HG03103 (cell line): ENCODE measurements around the gene TSHR.
A peak's percentile ranks its signal among the peaks of the same experiment; 100 is the strongest.
"Not testable (repeated sequence)": the region's sequence is repeated elsewhere in the genome, so short reads cannot be mapped to it uniquely, and the experiment has no call there.

Experiments used
- ATAC-seq: cut with Tn5 transposase; IDR thresholded peaks from one replicate; pipeline ENCODE4 v1.9.1; 2021; ENCODE audit warnings: low read depth; ENCODE audit not compliant: unreplicated experiment

The TSHR gene

DNA sequence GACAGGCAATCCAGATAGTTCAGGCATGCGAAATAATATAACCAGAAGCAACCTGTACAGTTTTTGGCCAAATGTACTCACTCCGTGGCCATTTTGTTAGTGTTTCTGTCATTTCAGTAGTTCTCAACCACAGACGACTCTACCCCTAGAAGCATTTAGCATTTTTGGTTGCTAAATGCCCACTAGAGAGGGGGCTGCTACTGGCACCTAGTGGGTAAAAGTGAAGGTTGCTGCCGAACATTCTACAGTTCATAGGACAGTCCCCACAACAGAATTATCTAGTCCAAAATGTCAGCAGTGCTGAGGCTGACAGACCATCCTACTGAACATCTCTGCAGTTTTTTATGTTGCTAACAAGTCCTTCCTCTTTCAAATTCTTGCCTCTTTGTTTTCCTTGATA is 107.4 kb downstream of the TSHR start:
- peak; percentile 79 for ATAC-seq

DNA sequence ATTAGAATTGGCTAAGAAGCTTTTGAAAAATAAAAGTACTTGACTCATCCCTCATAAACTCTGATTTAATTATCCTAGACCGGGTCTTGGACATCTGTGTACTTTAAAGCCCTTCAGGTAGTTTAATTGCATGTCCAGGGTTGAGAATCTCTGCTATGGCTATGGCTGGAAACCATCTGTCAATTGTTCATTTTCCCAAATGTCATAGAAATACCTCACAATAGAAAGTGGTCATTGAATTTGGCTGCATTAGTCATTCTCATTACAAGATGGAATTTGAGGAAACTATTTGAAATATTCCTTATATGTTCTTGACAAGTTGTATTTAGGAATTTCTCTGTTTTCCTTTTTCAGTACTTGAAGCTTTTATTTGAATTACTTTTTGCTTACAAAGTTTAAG is 111.3 kb downstream of the TSHR start:
- no peak for ATAC-seq

DNA sequence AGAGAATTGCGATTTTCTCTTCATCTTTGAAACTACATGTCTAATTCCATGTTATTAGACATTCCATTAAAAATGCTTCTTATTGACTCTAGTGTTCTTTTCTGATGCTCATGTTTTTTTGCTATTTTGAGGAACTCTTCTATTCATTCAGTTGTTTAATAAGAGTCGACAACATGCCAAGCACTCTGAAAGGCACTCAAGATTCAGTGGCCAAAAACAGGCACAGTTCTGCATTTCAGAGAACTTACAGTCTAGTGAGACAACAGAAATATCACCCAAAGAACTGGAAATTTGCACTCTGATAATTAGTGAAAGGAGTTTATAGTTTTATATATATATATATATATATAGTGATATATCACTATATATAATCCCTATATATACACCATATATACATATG is 111.7 kb downstream of the TSHR start:
- no peak for ATAC-seq

DNA sequence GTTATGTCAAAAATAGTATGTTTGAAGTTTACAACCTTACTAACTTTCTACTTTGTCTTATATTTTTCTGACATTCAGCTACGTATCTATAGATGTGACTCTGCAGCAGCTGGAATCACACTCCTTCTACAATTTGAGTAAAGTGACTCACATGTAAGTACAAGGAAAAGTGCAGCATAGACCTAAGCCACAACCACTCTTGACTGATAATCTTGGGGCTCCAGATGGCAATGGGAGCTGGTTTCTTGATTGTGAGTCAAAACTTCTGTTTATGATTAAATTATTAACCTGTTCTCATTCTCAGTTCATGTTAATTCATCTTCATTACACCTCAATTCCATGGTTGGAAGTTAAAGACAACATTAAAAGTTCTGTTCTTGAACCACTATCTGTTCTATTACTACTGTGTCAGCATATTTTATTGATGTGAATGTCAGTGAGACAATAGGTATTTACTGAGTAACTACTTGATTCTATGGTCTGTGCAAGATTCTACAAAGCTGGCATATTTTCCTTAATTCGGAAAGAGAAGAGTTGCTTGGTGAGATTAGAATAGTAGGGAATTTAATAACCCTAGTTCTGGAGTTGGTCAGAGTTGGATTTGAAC is 112.9 kb downstream of the TSHR start:
- no peak for ATAC-seq

DNA sequence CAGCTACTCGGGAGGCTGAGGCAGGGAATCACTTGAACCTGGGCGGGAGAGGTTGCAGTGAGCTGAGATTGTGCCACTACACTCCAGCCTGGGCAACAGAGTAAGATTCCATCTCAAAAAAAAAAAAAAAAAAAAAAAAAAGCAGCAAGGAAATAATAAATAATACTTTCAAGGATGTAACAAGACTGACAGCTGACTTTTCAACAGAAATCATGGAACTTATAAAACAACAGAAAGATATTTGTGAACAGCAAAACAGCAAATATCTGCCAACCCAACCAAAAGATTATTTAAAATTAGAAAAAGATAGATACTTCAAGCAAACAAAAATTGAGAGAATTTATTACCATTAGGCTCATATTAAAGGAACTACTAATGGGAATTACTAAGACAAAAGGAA is 115.1 kb downstream of the TSHR start:
- no peak for ATAC-seq

DNA sequence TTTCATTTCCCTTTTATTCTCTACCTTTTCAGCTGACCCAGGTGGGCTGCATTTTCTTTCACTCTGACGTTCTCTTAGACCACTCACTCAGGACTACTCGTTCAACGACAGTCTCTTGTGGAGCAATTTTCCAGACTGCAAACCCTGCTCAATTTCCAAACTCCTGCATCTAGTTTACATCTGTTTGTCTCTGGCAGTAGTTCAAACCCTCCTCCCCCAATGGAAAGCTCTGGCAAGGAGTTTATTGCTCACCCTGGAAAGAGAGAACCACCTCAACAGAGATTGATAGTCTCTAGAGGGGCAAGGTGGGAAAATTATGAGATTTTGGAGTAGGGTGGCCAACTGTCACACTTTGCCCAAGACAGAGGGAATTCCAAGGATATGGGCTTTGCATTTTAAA is 130.2 kb downstream of the TSHR start:
- ATAC-seq: no peak

DNA sequence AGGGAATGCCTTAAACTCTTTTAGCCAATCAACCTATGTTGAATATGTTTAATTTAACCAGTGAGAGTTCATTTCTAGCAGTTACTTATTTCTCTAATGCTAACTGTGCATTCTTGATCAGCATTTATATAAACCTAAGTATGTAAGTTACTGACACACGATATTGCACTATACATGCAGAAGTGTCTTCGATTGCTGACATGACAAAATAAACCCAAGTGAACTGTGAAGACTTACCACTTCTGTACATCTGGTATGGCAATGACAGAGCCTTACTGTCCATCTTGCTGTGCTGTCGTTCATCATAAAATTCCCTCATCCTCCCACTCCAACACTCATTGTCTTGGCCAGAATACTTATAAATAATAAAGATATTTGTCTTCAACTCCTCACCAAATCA is 131.8 kb downstream of the TSHR start:
- no peak for ATAC-seq

DNA sequence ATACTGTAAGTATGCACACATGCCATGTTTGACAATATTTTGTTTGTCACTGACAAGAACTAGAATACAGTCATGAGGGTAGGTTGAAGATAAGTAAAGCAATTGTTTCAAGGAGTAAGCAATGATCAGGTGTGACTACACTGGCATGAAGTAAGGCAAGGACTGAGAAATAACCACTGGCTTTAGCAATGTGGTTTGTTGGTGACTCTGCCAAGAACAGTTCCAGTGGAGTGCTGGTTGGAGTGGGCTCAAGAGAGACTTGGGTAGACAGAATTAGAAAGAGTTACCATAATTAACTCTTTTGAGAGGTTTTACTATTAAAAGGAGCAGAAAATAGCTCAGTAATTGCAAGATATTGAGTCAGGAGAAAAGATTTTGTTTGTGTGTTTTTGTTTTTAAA is 135.7 kb downstream of the TSHR start:
- no peak for ATAC-seq

DNA sequence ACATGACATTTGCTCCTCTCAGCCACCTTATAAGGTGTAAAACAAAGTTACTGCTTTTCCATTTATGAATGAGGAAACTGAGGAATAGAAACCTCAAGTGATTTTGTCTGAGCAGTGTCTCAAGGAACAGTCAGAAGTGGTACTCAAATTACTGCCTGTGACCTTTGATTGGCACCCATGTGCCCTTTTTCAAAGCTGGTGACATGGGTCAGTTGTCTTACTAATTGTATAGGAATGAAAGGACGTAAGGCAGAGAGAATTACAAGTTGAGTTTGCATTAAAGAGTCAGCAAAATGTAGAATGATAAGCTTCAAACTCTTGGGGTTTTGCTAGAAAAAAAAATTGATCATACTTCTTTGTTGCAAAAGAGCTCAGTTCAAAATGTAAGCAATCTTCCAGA is 136.2 kb downstream of the TSHR start:
- ATAC-seq: no peak

DNA sequence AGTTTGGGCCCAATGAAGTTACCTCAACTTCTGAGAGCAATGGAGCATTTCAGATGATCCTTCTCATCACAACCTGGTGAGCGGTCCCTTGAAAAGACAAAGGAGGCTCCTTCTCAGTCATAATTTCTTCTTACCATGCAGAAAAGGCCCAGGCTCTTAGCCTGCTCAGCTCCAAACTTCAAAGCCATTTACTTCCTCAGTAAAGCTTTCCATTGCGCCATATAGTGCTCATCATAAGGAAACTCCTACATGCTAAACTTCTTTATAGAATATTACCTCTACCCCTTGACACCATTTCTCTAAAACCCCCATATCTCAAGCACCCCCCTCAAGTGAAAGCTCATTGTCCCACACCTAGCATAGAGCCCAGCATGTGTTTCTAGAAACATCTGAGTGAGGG is 138.2 kb downstream of the TSHR start:
- no peak for ATAC-seq

DNA sequence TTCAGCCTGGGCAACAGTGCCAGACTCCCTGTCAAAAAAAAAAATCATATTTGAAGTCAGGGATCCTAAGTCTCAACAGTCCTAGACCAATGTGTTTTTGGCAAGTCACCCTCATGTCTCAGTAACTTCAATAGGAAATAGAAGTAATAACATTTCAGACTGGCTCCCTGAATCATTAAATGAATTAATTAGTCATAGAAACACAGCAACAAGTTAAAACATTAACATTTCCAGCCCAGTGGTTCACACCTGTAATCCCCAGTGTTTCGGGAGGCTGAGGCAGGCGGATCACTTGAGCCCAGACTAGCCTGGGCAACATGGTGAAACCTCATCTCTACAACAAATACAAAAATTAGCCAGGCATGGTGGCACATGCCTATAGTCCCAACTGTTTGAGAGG is 140.1 kb downstream of the TSHR start:
- ATAC-seq: no peak

DNA sequence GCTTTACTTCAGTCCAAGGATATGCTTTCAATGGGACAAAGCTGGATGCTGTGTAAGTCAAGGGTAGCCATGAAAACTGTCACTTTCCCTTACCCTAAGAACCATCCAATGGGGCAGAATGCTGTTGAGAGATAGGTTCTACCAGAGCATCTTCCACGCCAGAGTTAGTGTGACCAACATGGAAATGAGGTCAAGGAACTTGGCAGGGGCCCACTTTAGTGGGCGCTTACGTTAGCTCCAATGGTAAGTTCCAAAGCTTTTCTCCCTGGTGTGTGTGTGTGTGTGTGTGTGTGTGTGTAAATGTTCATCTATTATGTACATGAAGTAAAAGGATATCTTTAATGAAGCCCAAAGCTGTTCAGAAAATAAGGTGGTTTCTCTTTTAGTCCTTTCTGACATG is 141.2 kb downstream of the TSHR start:
- ATAC-seq: no peak

DNA sequence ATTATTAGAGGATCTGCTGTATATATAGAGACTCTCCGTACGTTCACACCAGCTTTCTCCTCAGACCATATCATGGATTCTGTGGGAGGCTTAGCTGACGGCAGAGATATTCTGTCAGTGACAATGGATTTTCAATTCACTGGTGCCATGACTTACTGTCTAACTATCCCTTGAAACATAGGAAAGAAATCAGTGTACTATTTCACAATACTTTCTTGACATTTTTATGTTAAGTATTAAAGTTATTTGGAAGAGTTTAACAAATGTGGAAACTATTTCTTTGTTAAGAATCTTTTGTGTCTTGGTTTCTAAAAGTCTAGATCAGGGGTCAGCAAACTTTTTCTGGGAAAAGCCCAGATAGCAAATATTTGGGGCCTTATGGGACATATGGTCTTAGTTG is 146.8 kb downstream of the TSHR start:
- ATAC-seq: no peak

DNA sequence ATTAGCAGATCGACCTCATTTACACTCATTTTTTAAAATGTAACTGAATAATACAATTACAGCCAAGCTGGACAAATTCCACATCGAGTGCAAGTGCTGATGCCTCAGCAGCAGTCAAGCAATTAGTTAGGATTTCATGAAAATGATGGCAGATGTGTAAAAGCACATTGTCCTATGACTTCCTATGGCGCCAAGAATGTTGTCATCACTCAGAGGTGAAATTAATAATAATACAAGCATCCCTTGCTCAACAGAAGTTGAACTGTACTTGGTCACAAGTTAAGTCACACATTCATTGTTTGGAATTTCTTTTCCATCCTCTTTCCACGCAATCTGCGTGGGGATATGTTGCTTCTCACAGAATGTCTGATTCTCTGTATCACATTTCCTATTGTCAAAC is 148.0 kb downstream of the TSHR start:
- no peak for ATAC-seq

DNA sequence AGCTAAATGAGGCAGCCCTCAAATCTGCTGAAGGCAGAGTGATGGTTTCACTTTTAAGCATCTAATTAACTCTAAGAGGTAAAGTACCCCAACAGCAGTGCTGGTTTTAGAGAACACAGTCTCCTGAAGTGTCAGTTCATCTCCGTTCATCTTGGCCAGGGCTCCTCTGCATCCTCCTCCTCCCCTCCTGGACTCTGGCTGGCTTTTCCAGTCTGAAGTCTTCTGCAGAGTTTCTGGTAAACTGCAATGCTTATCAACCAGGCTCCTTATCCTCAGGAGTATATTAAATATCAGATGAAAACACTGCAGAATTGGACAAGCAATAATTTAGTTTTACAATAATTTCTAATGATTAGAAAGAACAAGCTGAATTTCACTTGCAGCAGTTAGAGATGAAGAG is 150.0 kb downstream of the TSHR start:
- no peak for ATAC-seq

DNA sequence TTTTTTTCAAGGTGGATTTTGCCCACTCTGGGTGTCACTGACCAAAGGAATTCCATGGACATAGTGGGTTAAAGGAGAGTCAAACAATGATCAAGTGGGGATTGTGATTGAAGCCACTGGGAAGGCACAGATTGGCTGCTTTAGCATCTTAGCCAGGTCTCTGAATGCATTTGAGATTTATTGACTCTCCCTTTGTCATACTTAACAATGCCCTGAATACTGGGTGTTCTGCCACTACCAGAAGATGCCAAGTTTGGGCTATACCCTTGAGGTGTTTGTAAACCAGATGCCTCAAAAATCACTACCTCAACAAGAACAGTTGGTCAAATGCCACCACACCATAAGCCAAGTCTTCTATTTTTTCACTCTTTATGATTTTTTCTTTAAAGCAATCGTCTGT is 150.5 kb downstream of the TSHR start:
- ATAC-seq: no peak

DNA sequence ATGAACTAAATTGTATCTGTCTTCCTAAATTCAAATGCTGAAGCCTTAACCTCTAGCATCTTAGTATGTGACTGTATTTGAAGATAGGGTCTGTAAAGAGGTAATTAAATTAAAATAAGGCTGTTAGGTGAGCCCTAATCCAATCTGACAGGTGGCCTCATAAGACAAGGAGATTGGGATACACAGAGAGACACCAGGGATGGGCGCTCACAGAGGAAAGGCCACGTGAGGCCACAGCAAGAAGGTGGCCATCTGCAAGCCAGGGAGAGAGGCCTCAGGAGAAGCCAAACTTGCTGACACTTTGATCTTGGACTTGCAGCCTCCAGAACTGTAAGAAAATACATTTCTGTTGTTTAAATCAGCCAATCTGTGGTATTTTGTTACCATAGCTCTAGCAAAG is 154.8 kb downstream of the TSHR start:
- no peak for ATAC-seq

DNA sequence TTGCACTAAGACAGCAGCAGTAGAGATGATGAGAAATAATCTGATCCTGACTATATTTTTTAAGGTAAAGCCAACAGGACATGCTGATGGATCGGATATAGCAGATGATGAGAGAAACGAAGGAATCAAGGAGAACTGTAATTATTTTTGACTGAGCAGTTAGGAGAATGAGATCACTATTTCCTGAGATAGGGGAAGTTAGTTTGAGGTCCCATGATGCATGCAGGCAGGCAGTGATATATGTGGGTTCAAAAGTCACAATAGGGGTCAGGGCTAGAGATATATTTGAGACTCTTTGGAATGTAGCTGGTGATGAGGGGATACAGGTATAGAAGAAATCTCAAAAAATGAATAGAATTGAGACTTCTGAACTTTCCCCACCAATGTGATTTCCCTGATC is 157.8 kb downstream of the TSHR start:
- ATAC-seq: no peak

DNA sequence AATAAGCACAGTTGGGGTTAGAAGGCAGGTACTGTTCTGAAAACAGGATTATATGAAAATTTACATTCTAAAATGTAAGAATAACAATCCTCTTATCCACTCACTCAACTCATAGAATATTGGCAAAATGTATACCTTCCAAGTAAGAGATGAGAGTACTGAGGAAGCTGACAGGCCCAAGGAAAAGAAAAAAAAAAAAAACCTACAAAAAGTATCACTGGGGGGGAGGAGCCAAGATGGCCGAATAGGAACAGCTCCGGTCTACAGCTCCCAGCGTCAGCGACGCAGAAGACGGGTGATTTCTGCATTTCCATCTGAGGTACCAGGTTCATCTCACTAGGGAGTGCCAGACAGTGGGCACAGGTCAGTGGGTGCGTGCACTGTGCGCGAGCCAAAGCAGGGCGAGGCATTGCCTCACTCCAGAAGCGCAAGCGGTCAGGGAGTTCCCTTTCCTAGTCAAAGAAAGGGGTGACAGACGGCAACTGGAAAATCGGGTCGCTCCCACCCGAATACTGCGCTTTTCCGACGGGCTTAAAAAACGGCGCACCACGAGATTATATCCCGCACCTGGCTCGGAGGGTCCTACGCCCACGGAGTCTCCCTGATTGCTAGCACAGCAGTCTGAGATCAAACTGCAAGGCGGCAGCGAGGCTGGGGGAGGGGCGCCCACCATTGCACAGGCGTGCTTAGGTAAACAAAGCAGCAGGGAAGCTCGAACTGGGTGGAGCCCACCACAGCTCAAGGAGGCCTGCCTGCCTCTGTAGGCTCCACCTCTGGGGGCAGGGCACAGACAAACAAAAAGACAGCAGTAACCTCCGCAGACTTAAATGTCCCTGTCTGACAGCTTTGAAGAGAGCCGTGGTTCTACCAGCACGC is 158.8 kb downstream of the TSHR start:
- not testable (repeated sequence) for ATAC-seq

DNA sequence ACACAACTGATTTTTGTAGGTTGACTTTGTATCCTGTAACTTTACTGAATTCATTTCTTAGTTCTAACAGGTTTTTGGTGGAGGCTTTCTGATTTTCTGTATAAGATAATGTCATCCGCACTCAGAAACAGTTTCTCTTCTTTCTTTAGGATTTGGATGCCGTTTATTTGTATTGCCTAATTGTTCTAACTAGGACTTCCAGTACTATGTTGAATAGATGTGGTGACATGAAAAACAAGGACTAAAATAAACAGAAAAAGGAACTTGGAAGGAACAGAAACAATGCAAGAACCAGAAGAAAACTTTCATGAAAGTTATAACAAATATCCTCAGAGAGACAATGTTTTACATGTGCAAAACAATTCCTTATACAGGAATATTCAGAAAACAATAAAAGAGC is 165.1 kb downstream of the TSHR start:
- no peak for ATAC-seq

DNA sequence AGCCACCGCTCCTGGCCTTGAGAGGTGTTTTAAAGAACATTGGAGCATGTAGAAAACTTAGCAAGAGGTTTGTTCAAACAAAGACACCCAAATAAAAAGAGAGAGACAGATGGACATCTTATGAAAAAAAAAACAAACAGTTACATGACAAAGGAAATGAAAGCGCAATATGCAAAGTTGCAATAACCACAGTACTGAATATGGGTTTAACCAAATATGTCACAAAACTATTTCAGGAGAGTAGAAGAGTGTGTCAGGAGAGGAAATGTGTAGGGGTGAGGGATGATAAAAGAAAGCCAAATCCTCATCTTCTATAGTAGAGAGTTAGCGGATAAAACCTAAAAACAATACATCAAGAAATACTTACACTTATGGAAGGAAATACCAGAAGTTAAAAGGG is 166.9 kb downstream of the TSHR start:
- ATAC-seq: peak; percentile 98

DNA sequence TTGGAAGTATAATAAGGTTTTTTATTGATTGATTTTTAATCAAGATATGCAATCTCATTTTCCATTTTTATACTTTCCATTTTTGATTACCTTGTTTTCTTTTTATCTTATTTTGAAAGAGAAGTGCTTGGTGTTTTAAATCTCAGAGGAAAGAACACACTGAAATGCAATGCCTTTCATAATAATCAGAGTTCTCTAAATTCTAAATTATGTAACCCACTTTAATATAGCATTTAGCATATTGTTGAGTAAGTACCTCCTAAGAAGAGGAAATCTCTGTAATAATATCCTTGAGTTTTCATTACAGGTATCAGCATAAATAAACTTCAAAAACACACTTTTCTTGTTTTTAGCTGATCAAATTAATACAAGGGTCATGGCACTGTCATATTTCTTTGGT is 168.4 kb downstream of the TSHR start:
- ATAC-seq: no peak
